Measurements from ENCODE around the gene SYNJ2.
A peak's percentile ranks its signal among the peaks of the same experiment; 100 is the strongest.
"Not testable (repeated sequence)": the region's sequence is repeated elsewhere in the genome, so short reads cannot be mapped to it uniquely, and the experiment has no call there.

SYNJ2 gene

DNA sequence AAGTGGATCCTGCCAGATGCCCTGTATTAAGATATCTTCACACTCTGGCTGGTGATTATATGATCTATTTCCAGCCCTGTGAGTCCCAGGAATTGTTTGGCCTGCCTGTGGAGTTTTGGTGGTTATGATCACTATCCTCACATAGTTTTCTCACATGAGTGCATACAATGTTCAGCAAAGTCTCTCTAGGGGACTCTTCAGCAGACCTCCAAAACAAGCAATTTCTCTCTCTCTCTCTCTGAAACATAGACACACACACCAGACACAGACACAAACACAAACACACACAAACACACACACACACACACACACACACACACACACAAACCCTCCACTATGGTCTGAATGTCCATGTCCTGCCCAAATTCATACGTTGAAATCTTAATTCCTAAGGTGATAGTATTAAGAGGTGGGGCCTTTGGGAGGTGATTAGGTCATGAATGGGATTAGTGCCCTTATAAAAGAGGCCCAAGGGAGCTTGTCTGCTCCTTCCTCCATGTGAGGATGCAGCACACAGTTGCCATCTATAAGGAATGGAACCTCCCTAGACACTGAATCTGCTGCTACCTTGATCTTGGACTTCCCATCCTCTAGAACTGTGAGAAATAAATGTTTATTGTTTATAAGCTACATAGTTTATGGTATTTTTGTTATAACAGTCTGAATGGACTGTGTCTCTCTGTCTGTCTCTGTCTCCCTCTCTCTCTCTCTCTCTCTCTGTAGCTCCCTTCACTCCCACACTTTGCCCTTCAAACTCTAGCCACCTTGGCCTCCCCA is 22.0 kb upstream of the SYNJ2 start:
- DNase-seq = no peak

DNA sequence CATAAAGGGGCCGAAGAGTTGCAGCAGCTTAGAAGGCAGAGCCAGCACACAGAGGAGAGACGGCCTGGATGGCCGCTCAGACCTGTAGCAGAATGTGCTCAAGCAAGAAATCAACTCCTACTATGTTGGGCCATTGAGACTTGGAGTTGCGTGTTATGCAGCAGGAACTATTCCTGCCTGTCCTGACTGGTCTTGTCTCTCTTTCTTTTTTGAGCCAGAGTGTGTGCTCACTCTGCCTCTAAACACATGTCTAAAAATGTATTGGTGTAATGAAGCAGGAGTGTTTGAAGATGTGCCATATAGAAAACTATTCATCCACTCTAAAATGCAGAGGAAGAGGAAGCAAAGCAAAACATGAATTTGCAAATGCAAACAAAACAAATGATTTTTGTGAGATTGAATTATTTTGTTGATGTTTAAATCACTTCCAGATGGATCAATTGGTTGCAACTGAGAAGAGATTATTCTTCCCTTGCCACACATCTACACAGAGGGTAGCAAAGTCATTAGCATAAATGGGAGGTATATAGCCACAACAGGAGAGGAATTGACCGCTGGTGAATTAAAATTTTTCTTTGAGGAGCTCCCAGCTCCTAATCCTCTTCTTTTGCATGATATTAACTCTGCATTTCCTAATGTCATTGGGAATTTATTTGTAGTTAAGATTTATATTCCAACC is 20.4 kb upstream of the SYNJ2 start:
- DNase-seq = no peak

DNA sequence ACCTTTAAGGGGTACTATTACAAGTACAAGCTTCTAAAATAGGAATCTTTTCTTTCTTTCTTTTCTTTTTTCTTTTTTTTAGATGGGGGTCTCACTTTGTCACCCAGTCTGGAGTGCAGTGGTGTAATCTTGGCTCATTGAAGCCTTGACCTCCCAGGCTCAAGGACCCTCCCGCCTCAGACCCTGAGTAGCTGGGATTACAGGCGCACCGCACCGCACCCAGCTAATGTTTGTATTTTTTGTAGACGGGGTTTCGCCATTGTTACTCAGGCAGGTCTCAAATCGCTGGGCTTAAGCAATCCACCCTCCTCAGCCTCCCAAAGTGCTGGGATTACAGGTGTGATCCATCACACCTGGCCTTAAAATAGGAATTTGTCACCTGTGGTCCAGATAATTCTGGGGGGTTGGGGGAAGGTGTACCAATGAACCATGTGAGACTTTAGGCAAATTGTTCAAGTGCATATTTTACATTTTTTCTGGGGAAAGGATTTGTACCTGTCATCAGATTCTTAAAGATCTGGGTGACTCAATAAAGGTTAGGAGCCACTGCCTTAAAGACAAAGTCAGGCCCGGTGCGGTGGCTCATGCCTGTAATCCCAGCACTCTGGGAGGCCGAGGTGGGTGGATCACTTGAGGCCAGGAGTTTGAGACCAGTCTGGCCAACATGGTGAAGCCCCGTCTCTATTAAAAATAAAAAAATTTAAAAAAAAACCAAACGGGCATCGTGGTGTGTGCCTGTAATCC is 19.7 kb upstream of the SYNJ2 start:
- no peak for DNase-seq

DNA sequence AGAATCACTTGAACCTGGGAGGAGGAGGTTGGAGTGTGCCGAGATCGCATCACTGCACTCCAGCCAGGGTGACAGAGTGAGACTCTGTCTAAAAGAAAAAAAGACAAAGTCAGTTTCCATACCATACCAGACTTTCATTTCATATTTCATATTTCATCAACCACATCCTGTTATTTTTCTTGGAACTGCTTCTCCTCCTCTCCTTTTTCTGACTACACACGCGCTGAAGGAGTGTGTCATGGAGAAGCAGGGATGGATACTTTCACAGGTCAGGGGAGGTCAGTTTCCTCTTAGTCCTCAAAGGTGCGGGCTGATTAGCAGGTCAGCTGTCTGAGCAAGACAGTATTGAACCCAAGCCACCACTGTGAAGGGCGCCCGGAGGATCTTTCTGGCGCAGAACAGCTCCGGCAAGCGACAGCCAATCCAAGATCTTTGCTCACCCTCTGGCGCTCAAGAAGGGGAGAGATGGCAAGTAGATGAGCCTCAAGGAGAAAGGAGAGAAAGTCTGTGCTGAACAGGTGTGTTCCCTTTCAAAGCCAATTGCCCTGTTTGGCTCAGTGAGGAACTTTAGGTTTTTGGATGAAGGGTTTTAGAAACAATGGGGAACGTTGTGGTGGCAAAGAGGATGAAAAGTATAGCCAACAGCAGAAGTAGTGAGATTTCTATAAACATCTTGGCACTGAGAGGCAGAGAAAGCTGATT is 18.9 kb upstream of the SYNJ2 start:
- DNase-seq = no peak

DNA sequence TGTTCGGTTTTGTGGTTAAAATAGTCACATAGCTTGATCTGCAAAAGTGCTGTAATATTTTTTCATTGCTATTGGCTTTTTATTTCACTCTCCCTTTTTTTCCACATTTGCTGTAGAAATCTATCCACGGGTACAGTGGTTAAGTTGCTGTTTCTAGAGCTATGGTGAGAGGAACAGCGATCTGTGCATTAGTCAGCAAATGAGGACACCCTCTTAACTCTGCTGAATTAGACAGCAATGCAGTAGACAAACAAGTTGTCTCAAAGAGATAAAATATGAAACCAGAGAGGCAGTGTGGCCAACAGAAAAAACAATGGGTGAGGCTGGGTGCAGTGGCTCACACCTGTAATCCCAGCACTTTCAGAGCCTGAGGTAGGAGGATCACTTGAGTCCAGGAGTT is 17.6 kb upstream of the SYNJ2 start:
- no peak for DNase-seq

DNA sequence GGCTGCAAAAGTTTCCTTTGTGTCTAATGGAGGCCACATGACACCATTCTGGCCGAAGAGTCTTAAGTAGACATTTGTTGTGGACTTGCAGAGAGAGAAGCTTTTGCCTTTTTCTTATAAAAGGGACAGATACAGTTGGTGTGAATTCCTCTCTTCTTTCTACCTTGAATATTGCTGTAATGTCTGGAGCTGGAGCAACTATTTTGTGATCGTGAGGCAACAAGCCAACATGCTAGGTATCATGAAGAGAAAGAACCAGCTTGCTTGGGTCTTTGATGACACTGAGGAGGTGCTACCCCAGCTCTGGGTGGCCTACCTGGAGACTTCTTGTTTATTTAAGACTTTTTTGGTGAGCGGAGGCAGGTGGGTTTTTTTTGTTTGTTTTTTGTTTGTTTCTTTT is 16.3 kb upstream of the SYNJ2 start:
- no peak for DNase-seq

DNA sequence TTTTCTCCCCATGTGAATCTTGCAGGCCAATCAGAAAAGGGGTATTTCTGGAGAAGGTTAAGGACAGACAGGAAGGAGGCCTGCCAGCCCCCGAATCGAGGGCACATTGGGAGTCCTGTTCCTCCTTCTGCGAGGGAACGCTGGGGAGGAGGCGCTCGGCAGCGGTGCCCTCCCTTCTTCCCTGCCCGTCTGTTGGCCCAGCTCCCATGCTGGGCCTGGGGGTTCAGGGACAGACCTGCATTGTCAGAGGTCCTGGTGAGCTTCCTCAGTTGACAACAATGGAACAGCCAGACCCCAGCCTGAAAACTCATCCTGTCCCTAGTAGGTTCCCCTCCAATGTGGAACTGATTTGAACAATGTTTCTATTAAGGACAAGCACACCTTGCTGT is 15.1 kb upstream of the SYNJ2 start:
- no peak for DNase-seq

DNA sequence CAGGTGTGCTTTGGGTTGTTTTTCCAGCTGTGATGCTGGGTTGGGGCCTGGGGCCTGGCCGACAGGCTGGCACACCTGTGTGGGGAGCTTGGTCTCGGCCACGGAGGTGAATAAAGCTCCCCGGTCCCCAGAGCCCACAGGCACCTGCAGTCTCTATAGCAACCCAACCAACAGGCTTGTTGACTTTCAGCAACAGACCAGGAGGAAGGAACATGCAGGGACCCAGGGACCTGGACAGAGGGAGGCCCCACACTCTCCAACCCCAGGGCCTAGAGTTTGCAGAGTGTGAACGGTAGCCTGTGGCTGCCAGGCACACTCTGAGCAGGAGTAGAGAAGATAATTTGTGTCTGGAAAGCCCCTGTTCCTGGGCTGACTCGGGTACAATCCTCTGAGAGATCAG is 14.6 kb upstream of the SYNJ2 start:
- DNase-seq = no peak

DNA sequence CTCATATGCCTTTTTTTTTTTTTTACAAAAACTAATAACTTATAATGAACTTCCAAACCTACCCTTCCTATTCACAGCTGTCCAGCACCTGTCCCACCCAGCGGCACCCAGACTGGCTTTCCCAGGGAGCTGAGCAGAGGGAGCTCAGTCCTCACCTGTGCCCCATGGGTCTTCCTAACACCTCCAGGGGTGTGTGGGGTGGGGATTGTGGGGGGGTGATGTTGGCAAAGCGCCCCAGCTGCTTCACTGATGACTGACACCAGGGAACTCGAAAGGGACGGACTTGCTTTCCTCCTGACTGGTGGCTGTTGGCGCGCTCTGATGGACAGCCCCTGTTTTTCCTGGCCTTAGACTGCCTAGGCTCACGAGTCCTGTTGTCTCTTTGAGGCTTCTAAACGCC is 14.2 kb upstream of the SYNJ2 start:
- no peak for DNase-seq

DNA sequence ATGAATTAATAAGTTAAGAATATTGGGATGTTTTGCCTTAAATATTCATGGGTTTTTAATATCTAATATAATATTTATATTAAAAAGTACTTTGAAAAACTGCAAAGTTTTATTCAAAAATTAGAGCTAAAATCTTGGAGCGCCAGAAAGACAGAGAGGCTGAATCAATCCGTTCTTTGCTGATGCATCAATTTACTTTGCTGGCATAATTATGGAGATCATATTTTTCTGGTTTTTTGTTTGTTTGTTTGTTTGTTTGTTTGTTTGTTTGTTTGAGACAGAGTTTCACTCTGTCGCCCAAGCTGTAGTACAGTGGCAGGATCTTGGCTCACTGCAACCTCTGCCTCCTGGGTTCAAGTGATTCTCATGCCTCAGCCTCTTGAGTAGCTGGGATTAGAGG is 9.5 kb upstream of the SYNJ2 start:
- DNase-seq = not testable (repeated sequence)

DNA sequence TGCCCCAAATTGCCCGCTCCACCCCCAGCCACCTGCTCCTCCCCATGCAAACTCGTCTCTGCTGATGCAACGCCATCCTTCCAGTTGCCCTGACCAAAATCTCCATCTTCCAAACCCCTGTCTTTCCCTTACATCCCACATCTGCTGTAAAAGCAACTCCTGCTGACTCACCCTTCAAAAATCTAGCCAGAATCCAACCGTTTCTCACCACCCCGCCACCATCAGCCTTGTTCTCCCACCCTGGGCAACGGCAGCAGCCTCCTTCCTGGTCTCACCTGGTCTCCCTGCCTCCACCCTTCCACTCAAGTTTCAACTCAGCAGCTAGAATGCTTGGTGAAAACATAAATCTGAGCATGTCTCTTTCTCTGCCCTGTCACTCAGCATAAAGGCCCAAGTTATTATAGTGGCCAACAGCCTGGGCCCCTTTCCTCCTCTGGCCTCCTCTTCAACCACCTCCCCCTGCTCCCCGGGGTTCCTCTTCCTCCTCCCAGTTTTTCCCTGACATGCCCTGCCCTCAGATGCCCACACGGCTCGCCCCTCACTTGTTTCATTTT is 7.2 kb upstream of the SYNJ2 start:
- DNase-seq = no peak

DNA sequence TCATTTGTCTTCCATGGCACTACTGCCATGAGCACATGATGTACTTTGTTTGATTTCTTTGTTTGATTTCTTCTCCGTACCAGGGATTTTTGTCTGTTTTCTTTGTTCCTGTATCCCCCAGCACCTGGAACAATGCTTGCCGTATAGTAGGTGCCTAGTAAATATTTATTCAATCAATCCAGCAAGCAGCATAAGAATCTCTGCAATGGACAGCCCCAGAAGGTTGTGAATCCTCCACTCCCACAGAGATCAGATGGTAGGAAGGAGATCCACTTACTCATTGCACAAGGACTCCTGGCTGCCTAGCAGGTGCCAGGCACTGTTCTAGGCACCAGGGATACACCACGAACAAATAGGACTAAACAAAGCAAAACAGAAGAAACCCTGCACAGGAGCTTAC is 6.7 kb upstream of the SYNJ2 start:
- no peak for DNase-seq

DNA sequence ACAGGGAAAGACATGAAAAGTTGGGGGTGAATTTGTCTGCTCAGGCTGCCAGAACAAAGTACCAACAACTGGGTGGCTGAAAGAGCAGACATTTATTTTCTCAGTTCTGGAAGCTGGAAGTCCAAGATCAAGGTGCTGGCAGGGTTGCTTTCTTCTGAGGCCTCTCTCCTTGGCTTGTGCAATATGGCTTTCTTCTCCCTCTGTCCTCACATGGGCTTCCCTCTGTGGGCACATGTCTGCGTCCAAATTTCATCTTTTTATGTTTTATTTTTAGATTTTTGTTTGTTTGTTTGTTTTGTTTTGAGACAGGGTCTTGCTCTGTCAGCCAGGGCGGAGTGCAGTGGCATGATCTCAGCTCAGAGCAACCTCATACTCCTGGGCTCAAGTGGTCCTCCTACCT is 6.2 kb upstream of the SYNJ2 start:
- DNase-seq = no peak

DNA sequence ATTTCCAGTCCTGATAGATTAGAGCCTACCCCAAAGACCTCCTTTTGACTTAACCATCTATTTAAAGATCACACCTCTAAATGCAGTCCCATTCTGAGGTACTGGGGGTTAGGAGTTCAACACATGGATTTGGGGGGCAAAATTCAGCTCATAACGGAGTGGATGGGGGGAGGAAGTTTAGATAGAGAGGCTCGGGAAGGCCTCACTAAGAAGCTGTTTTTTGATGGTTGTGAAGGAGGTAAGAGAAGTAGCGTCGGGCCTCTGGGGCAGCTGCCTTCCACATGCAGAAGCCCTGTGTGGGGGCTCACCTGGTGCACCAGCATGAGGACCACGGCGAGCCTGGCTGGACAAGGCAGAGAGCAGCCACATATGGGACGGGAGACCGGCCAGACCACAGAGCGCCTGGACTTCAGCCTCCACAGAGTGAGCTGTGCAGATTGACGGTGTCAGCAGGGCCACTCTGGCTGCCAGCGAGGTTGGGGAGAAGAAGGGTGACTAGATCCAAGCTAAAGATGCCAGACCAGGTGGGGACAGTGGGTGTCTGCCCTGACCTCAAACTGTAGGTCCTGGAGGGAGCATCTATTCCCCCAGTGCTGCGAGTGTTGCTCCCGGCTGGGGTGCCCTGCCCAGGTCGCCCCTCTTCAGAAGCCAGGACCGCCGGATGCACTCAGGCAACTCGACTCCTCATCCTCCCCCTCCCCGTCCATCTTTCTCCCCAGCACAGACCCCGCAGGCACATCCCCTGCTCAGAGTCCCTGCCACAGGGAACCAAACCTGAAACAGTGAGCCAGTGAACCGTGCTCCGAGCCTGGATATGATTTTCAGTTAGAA is 5.1 kb upstream of the SYNJ2 start:
- DNase-seq = no peak

DNA sequence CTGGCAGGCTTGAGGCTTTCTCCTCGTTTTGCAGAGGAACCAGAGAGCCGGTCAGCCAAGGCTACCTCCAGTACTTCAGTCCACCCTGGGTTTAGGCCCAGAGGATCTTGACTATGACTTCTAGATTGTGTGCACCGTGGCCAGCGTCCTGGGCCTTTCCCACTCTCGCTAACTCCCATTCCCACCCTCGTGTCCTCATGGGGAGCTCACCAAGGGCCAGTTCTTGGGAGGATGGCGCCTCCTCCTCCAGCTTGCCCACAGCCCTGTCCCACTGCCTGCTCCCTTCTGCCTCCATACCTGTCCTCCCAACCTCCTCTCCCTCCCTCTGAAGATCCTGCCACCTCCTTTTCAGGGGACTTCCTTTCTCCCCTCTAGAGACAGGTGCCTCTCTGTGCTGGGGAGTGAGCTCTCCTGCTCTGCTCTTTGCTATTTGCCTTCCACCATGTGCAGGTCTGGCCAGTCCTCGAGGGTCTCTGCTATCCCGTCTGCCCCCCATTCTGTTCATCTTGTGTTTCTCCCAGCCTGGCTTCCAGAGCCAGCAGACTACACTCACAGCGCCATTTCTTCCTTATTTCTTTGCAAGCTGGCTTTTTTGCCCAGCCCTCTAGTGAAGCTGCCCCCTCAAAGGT is 4.4 kb upstream of the SYNJ2 start:
- DNase-seq = no peak

DNA sequence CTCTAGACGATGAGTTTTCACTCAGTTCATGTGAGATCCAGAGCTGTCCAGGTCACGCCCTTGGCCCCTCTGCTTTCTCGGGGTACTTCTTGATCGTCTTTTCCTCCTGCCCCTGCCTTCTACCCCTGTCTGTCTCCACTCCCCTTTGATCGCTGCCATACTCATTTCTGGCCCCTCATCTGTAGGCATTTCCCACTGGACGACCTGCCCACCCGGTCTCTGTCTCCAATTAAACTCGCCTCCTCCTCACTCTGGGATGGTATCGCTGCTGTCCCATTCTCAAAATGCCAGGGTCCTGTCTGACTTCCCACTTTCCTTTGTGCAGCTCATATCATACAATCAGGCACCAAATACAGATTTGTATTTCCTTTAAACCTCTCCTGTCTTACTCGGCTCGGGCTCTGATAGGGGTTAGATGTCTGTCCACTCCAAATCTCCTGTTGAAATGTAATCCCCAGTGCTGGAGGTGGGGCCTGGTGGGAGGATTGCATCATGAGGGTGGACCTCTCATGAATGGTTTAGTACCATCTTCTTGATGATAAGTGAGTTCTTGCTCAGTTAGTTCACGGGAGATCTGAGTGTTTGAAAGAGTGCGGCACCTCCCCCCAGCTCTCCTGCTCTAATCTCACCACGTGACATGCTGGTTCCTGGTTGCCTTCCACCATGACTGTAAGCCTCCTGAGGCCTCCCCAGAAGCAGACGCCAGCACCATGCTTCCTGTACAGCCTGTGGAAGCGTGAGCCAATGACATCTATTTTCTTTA is 3.5 kb upstream of the SYNJ2 start:
- DNase-seq = no peak

DNA sequence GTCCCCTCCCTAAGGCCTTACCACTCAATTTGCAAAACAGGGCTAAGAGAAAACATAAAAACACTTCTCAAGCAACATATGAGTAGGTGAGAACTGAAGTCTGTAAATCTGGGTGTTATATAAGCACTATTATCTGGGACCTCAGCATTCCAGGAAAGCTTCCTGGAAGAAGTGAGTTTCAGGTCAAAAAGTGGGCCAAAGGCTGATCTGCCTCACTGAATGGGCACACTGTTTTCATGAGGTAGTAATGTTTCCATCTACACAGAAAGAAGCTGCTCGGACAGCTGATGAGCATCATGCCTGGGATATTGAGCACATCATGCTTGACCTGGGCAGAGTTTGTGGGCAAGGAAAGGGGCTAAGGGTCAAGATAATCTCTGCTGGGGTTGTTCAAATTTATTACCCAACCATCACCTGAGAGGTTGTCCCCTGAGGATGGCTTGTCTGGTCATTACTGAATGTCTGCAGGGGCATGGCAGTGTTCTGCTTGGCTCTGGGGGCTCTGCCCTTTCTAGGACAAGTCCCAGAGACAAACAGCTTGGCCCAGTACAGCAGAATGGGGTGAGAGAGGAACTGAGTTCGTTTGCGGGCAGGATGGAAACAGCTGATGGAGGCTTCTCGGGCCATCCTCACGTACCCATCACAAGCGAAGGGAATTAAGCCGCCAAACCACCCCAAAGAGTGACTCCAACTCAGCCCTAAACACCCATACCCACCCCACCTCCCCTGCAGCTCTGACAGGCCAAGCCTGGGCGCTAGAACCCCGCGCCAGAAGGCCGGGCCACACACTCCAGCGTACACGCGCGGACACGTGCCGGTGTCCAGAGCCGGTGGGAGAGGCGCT is 1.2 kb upstream of the SYNJ2 start:
- DNase-seq = no peak

DNA sequence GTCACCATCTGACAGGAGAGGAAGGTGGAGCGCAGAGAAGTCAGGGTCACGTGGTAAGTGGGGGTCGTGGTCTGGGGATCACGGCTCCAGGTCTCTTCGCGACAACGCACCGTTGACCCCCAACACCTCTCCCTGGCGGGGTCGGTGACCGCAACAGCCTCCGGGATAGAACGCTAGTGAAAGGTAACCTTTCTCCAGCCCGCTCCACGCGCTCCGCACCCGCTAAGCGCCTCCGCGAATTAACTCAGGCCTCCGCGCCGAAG is 600 bp upstream of the SYNJ2 start:
- no peak for DNase-seq

DNA sequence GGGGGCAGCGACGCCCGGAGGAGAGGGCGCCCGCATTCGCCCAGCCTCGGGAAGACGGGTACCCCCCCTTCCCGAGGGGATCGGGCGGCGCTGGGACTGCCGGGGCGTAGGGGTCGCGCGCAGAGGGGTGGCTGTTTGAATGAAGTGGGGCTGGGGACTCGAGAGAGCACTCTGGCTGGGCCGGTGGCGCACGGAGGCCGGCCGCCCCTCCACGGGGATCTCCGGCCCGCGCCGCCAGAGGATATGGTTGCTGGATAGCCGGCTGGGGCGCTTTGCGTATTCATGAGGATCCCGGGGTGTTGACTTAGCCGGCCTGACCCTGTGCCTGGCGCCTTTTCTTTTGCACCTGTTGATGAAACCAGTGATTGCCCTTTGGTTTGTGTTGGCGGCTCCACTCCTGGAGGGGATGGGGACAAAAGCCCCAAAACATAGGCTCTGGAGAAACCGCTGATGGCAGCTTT is 469 bp downstream of the SYNJ2 start:
- peak; percentile 42 for DNase-seq
